ENCODE data around the gene SYNE3.

SYNE3 gene

DNA sequence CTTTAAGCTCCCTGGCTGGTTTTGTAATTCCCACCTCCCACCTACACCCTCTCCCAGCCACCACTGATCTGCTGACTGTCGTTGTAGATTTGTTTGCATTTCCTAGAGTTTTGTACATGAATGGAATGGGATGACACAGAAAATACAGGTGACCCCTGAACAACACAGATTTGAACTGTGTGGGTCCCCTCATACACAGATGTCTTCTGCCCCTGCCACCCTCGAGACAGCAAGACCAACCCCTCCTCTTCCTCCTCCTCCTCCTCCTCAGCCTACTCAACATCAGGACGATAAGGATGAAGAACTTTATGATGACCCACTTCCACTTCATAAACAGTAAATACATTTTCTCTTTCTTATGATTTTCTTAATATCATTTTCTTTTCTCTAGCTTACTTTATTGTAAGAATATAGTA lies 28.8 kb downstream of the SYNE3 start:
- no peak for DNase-seq

DNA sequence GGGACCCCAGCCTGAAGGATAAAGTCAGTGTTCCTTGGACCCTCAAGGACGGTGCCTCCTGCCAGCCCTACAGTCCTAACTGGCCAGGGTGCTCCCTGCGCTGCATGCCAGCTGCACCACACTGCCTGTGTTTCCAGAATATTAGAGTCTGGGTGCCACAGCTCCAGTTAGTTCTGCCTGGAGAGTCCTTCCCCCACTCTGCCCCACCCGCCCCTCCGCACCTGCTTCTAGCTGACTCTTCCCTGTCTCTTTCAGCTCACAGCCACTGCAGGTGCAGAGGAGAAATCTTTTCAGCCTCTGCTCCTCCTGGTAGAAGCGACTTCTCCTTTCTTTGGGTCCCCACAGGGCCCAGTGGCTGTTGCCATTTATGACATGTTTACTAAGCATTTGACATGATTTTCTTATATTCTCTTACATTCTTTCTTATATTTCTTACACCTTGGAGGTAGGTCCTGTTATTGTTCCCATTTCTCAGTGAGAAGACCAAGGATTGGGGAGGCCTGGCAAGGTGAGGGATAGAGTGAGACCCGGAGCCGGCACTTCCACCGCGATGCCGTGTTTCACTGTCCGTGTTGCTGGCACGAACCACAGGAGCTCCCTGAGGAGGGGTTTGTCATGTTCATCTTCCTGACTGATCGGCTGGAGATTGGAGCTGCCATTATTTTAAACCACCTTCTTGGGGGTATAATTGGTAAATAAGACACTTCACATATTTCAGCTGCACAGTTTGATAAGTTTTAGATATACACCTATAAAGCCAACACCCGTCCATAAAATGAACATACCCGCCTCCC lies 29.4 kb downstream of the SYNE3 start:
- peak; percentile 74 for DNase-seq

DNA sequence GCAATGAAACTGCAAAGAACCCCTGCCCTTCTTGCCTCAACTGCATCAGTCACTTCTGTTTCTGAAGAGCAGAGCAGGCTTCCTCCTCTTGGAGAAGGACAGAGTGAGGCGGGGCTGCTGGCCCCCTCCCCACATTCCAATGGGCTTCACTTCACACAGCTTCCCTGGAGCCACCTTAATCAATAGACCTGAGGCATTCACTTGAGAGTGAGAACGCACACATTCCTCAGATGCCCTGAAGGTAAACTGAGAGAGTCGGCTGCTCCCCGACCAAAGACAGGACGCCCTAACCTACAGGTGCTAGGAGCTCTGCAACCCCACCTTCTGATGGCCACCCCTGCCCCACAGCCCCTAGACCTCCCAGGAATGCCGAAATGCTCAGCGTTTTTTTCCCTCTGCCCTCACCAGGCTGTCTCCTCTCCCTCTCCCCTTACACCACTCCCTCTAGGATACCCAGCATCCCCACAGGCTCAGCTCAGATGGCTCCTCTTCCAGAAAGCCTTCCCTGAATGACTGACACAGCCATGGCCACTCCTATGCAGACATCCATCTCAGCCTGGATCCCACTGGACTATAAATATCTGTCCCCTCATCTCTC lies 31.1 kb downstream of the SYNE3 start:
- no peak for DNase-seq

DNA sequence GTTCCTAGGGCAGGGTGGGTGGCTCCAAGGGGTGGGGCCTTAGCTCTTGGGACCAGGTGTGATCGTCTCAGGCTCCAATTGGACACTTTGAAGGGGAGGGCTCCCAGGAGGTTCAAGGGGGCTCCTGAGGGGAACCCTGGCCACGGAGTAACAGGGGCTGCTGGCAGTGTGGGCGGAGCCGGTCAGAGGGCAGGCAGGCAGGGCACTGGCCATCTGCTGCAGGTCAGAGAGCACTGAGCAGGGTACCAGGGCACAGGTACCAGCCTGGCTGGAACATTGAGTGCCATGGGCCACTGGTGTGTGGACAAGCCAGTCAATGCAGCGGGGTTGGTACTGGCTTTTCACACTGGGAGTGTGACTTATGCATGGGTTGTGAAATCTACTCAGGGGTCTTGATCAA lies 32.2 kb downstream of the SYNE3 start:
- DNase-seq = no peak

DNA sequence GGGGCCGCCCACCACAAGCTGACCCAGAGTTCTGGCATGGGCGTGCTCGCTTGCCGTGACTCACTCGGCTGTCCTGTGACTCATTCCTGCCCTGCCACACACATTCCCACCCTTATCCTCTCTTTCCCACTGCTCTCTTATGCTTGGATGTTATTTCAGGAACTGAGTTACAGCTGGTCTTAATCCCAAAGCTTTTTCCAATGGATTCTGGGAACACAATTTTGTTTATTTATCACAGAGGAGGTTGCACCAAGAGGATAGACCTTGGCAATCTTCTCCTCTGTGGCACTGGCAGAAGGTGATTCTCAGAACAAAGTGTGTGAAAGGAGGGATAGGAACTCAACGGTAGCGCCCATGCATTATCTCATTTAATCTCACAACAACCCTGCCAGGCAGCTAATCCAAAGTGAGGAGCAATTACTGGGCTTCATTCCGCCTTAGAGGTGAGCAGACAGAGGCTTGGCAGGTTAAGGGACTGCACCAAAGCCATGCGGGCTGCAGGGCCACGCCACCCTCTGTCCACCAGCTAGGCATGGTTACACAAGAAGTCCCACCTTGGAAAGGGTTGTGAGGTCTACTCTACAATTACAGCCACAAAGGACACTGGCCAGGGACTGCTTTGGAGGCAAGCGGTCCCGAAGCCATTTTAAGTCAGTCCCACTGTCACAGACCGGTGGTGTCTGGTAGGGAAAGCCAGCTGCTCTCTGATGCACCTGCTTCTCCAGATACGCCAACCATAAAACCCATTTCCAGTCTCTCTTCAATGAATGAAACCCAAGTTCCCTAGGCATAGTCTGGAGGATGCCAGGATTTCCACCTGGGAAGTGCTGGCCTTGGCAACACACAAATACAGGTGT lies 32.9 kb downstream of the SYNE3 start:
- no peak for DNase-seq

DNA sequence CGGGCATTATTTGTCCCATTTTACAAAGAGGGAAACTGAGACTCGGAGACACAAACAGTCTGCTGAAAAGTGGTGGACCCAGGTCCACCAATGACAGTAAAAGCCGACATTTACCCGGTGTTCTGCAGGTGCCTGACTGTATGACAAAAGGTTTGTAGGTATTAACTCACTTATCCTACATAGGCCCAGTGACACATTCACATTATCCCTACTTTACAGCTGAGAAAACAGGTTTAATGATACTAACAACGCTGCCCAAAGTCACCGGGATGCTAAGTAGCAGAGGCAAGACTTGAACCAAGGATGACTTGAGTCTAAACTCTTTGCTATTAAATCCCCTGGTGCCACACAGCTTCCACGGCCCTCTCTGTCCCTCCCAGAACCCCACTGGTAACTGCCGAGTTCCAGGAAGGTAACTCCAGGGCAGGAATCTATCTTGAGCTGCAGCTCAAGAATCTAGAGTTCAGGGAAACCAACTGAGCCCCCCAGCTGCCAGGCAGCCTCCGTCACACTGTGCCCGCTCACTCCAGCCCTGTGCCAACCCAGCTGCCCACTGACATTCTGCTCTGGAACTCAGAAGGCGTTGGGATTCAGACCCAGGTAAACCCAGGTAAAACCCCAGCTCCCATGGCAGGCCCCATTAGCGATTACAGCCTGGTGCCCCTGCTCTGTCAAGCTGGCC lies 33.7 kb downstream of the SYNE3 start:
- no peak for DNase-seq

DNA sequence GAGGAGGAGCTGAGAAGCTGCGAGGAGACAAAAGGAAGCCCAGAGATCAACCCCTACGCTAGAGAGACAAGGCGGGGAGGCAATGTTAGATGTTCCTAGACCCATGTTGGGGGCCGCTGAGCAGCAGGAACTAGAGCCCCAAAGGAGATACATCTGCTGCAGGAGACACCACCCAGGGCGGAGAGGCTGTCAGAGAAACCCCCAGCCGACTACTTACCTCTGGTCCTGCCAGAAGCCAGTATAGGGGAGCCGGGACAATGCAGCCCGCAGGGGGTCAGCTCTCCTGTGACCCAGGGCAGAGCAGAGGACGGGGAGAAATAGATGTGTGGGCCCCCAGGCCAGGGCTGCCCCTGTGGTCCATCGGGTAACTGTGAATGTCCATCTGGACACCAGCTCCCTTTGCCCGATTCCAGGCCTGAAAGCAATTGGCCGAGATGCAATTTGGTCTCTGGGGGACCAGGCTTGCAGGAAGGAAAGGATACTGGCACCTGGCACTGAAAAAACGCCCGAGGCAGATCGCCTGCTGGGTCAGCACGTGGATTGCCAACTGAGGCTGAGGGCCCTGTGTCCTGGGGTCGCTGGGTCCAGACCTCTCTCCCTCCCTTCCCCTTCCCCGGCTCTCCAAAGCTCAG lies 34.9 kb downstream of the SYNE3 start:
- DNase-seq = no peak

DNA sequence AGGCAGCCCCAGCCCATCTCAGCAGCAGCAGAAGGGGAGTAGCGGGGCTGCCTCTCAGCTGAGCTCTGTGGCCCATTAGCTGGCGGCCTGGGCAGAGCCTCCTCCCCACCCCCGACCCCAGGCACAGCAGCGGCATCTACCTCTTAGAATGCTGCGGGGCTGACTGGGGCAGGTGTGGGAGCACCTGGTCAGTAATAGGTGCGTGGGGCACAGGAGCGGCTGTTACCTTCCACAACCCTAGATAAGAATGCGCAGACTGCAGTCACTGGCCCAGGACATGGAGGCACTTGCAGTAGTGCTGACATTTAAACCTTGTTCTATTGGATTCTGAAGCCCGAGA lies 35.6 kb downstream of the SYNE3 start:
- DNase-seq = no peak

DNA sequence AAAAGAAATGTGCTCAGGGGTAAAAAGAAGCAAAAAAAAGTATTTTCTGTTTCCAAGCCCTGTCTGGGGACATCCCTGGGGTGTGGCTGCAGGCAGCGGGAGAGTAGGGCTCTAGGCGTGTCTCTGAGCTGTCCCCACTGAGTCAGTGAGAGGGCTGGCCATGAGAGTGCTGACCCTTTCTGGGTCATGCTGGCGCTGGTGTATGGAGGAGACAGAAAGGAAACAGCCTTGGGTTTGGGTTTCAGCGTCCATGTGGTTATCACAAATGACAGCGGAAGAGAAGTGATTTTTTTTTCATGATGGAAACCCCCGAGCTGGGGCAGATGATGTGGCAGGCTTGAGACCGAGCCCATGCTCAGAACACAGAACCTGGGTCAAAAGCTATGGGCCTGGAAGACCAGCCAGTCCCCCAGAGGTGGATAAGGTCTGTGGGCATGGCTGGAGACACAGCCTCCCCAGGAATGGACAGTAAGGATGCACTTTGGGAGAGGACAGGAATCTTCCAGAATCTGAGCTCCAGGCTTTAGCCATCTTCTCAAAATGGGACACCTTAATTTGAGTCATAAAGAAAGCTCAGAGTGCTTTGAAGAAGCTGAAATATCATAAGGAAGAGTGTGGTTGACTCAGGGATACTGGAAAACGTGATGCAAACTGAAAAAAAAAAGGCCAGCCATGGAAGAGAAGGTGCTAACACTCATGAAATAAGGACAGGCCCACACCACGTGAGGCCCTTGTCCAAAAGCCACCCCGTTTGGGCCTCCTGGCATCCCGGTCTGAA lies 36.2 kb downstream of the SYNE3 start:
- no peak for DNase-seq

DNA sequence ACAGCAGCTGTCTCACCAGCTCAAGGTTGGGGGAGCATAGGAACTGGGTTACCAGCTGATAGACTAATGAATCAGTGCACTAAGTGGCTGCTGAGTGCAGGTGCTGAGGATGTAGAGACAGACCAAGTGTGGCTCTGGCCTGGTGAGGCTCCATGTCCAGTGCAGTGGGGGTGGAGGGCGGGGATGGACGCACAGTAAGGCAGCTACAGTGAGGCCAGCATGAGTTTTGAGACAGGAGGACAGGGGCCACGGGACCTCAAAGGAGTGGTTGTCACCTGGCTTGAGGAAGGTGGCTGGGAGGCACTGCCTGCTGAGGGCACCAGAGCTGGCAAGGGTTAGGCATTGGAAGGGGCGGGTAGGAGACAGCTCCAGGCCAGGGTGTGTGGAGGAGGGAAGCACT lies 37.0 kb downstream of the SYNE3 start:
- no peak for DNase-seq

DNA sequence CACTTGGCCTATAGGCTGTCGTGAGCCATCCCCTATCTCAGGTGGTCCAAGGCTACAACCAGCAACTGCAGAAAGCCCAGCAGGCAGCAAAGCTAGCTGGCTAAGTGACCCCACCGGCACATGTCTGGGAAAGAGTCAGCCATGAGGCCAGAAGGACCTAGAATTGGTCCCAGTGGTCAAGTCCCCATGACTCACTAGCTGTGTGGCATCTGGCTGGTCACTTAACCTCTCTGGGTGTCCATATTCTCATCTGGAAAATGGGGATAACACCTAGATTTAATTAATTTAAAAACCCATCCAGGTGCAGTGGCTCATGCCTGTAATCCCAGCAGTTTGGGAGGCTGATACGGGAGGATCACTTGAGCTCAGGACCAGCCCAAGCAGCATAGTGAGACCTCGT lies 37.6 kb downstream of the SYNE3 start:
- DNase-seq = no peak

DNA sequence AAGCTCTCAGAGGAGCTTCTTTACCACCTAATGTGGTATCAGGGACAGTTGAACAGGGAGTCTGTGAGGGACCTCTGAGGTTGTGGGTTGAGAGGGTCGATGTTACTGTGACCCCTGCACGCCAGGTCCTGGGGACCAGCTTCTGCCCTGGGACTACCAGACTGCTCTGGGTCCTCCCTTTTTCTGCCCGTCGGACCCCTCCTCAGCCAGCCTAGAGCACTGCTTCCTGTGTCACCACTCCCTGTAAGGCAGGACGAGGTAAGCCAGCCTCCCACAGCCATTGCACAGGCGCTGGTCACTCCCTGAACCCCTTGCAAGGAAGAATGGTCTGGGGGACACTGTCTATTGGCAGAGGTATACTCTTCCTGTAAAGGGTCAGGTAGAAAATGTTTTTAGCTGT lies 38.1 kb downstream of the SYNE3 start:
- DNase-seq = no peak

DNA sequence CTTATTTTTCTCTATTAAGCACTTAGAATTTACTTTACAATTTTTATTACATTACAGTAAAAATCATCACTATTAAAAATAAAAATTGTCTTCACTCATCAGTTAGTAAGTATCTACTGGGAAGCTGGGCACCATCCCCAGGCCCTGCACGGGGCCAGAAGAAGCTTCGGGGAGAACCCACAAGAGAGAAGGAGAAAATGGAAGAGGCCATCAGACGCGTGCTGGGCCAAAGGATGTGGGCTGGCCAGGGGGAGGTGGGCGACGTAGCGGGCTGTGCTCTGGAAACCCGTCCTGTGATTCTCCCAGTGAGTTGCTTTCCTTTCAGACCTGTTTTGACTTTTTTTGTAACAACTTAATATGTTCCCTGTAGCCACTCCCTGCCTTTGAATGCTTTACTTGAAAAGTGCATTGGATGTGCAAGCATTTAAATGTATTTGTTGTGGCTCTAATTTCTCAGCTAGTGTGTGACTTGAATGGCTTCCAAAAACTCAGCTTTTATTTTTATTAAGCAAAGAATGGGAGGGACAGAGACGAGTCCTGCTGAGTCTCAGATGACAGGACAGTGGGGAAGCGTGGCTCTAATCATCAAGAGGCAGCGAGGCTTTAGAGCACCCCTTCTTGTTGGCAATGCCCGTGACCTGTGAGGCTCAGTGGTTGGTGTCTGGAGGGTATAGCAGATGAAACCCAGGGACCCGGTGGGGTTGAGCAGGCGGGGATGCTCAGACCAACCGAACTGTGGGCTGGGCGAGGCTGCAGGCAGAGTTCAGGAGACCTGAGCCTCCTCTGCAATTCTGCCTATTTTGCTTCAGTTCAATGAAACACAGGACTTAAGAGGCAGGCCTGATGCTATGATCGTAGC lies 38.8 kb downstream of the SYNE3 start:
- no peak for DNase-seq

DNA sequence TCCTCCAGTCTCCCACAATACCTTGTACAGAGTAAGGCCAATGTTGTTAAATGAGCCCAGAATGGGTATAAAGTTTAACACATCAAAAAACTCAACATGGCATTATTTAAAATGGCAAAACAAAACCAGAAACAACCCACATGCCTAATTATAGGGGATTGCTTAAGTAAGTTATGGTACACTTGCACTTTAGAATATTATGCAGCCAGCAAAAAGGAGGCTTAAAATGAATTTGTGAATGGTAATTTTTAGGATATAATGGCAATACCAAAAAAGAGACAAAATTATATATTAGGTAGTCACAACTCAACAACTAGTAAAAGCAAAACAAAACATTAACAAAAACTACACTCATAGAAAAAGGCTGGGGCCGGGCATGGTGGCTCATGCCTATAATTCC lies 39.7 kb downstream of the SYNE3 start:
- DNase-seq = no peak

DNA sequence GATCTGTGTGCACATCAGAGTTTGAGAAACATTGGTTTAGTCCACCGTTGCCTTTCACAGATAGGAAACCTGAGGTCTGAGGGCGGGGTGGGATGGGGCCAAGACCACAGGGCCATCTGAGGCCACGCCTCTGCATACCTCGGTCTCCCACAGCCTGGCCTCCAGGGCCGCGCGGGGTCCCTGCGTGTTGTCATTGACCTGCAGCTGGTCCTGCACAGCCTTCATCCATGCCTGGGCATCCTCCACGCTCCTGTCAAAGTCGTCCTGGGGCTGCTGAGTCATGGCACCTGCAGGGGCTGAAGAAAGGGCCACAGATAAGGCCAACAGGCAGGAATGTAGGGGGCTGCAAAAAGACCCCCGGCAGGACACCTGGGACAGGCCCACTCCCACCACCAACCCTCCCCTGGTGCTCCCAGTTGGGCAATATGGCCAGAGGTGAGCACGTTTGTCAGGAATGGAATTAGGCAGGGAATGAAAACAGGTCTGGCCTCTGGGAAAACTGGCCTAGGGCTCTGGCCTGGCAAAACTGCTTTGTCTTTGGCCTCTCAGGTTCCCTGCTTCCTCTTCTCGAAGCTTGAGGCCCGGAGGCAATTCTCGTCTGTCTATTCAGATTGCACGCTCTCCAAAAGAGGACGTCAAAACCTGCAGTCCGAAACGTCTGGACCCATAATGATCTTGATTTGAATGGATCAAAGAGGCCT lies 40.8 kb downstream of the SYNE3 start:
- DNase-seq = no peak

DNA sequence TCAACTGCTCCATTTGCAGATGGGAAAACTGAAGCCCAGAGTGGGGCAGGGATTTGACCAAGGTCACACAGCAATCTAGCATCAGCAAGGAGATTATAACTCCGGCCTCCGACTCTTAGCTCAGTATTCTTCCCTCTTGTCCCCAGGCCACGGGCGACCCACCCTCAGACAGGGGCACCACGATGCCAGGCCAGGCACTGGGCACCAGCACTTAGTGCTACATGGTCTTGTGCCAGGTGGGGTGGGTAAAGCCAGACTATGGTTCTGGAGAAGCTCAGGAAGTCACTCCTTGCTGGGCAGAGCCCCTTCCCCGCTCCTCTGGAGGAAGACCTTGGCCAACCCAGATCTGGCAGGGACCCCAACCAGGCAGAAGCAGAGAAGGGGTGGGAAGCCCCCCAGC lies 41.5 kb downstream of the SYNE3 start:
- DNase-seq = no peak

DNA sequence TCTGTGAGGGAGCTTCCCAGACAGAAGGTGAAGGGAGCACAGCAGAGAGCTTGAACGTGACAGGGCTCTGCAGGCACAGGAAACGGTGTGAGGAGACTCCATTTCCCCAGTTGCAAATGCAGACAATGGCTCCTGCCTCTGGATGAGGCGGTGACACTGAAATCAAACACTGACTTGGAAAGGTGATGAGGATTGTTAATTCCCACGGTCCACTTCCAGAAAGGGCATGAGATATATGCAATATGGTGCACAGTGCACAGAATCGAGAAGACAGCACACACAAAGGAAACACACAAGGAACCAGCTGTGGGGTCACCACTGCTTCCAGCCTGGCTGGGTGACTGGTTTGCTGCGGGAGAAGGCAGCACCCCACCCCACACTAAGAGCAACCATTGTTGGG lies 42.0 kb downstream of the SYNE3 start:
- no peak for DNase-seq

DNA sequence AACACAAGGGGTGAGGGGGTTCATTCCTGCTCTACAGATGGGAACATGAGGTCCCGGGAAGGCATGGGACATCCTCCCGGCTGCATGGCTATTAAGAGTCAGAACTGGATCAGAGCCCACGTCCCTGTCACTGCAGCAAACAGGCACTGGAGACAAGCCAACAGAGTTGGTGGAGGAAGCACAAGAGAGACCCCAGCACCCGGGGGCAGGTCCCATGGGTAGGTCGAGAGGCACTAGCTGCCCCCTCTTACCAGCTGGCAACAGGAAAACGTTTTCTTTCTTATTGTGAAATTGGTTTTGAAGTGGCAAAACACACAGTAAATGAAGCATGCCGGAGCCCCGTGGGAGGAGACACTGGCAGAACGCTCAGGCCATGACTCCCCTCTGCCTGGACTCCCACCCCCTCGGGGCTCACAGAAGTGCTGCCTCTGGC lies 43.6 kb downstream of the SYNE3 start:
- no peak for DNase-seq

DNA sequence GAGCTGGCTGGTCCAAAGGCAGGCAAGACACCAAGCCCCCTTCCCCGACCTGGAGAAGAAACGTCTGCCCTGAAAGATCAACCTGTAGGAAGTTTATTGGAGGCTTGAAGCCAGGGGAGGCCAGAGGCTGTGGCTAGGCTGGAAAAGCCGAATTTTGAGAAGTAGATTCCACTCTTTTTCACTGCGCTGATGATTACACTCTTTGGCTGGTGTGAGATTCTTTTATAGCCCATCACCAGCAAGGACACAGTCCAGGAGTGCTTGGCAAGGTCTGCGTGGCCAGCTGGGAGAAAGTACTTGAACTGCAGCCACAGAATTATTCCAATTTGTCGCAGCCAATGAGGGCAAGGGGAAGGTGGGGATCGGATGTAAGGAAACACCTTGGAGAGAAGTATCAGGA lies 45.0 kb downstream of the SYNE3 start:
- no peak for DNase-seq

DNA sequence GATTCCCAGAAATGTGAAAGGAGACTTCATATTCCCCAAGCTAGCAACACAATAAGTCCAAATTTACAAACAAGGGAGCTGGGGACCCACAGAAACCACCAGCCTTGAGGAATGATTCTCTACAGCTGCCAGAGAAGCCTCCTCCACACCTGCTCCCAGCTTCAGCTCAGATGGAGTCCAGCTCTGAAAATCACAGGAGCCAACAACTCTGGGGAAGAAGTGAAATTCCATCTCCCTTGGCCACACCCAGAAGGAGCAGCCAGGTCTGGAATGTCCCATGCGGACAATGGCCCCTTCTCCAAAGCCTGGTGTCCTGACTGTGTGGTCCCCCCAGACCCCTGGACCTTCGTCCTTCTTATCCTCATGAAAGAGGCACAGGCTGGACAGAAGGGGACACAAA lies 45.4 kb downstream of the SYNE3 start:
- no peak for DNase-seq

DNA sequence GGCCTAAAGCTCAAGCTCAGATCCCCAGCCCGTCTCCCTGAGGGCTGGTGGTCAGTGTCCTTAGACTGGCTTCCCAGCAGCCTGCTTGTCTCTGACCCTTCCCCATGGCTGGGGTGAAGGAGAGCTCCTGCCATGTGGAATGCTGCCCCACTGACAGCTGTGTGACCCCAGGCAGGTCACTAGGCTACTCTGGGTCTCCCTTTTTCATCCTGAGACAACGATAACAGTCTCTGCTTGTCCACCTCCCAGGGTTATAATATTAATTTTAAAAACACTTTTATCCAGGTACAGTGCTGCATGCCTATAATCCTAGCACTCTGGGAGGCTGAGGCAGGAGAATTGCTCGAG lies 47.3 kb downstream of the SYNE3 start:
- no peak for DNase-seq

All from NCI-H1105 treated with DMSO at 0.1 percent for 48 hours (cell line).